Measurements from ENCODE around the gene NPAS2.

Gene NPAS2

GRCh38 chr2:100819370-100820272 is at the start of gene NPAS2:
TSS of gene NPAS2 (plus strand) at chr2:100820139. CDS start at chr2:100904755, 84,616 bp downstream.
- no peak for DNase-seq

- no peak for DNase-seq
Measured at GRCh38 chr2:100771125-100771524, 48.8 kb upstream of the NPAS2 start.

- no peak for DNase-seq
Measured at GRCh38 chr2:100773538-100773937, 46.4 kb upstream of the NPAS2 start.

GRCh38 chr2:100776445-100776844 is 43.5 kb upstream of the NPAS2 start:
- DNase-seq = no peak

GRCh38 chr2:100778637-100779450 is 41.1 kb upstream of the NPAS2 start:
- no peak for DNase-seq

GRCh38 chr2:100779908-100780202 is 40.1 kb upstream of the NPAS2 start:
- DNase-seq = no peak

- no peak for DNase-seq
Measured at GRCh38 chr2:100780203-100781008, 39.5 kb upstream of the NPAS2 start.

GRCh38 chr2:100781009-100781325 is 39.0 kb upstream of the NPAS2 start:
- no peak for DNase-seq

- DNase-seq = no peak
Measured at GRCh38 chr2:100781523-100782379, 38.2 kb upstream of the NPAS2 start.

GRCh38 chr2:100782380-100782878 is 37.5 kb upstream of the NPAS2 start:
- no peak for DNase-seq

- DNase-seq = no peak
Measured at GRCh38 chr2:100783987-100784386, 36.0 kb upstream of the NPAS2 start.

- no peak for DNase-seq
Measured at GRCh38 chr2:100784681-100785080, 35.3 kb upstream of the NPAS2 start.

- DNase-seq = no peak
Measured at GRCh38 chr2:100785626-100786296, 34.2 kb upstream of the NPAS2 start.

- DNase-seq = no peak
Measured at GRCh38 chr2:100786297-100786658, 33.7 kb upstream of the NPAS2 start.

- DNase-seq = no peak
Measured at GRCh38 chr2:100786985-100787384, 33.0 kb upstream of the NPAS2 start.

GRCh38 chr2:100789361-100789760 is 30.6 kb upstream of the NPAS2 start:
- no peak for DNase-seq

- no peak for DNase-seq
Measured at GRCh38 chr2:100791294-100791935, 28.5 kb upstream of the NPAS2 start.

- no peak for DNase-seq
Measured at GRCh38 chr2:100791936-100792308, 28.0 kb upstream of the NPAS2 start.

- DNase-seq = no peak
Measured at GRCh38 chr2:100793220-100793619, 26.7 kb upstream of the NPAS2 start.

GRCh38 chr2:100793982-100794381 is 26.0 kb upstream of the NPAS2 start:
- no peak for DNase-seq

GRCh38 chr2:100796499-100797100 is 23.3 kb upstream of the NPAS2 start:
- no peak for DNase-seq
